Measurements from ENCODE around the gene PANK1. TPM values are rescaled to one million over a fixed set of nuclear protein-coding genes. Genes with fewer than 3 reads are reported as not detected.
"Not testable (repeated sequence)": the region's sequence is repeated elsewhere in the genome, so short reads cannot be mapped to it uniquely, and the experiment has no call there.

The PANK1 gene
- total RNA-seq, 1 donor from 2014 or later = 7.8 TPM

DNA sequence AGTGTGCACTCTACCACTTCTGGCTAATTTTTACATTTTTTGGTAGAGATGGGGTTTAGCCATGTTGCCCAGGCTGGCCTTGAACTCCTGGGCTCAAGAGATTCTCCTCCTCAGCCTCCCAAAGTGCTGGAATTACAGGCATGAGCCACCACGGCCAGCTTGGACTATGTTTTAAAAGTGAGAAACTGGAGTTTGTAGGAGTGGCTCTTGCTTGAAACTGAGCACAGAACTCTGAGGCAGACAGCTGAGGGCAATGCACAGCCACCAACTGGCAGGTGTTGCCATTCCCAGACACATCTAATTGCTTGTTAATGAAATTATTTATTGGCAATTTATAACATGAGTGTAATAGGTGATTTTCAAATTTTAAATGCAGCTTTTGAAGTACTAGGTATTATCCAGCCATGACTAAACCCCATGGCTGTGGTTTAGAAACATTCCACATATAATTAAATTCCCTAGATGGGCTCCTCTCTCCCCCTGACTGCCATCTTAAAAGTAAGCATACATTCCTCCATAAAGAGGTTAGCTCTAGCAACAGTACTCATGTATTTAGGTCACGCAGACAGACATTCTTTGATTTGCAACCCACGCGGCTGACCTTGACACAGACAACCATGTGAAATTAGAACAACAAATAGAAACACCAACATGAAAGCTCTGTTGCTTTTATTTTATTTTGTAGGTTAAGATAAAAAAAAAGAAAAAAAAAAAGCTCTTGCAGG lies 19.8 kb downstream of the PANK1 start:
- no peak overlapping the region for H3K4me3 ChIP-seq (ENCODE audit: low read depth, low read length)
- DNase-seq (ENCODE audit: low read depth) = no peak
- TF ChIP-seq CTCF (conservative IDR thresholded peaks at IDR 0.05; ENCODE audit: low read depth, low read length) = no peak

DNA sequence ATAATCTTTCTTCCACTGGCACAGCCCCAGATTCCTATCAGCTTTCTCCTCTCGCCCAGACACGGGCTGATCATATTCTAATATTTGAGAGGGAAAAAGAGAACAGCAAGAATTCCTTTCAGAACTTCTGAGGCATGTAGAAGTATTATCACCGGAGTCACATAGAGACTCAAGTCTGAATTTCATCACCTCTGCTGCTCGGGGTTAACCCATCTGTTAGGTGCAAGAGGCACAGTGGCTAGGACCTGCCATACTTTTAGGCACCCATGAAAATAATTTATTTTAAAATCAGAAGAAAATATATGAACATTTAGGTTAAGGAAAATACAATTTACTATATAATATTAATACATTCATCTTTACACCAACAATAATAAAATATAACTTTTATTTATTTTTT lies 21.0 kb downstream of the PANK1 start:
- H3K4me3 ChIP-seq (ENCODE audit: low read depth, low read length) = no peak overlapping the region
- no peak for DNase-seq (ENCODE audit: low read depth)
- no peak for TF ChIP-seq CTCF (conservative IDR thresholded peaks at IDR 0.05; ENCODE audit: low read depth, low read length)

GRCh38 chr10:89622151-89622550 lies 22.9 kb downstream of the PANK1 start:
- H3K4me3 ChIP-seq (ENCODE audit: low read depth, low read length) = no peak overlapping the region
- no peak for DNase-seq (ENCODE audit: low read depth)
- TF ChIP-seq CTCF (conservative IDR thresholded peaks at IDR 0.05; ENCODE audit: low read depth, low read length) = no peak

- DNase-seq (ENCODE audit: low read depth) = no peak
- H3K4me3 ChIP-seq (ENCODE audit: low read depth, low read length) = no peak overlapping the region
- no peak for TF ChIP-seq CTCF (conservative IDR thresholded peaks at IDR 0.05; ENCODE audit: low read depth, low read length)
Observed at GRCh38 chr10:89621438-89621837, 23.6 kb downstream of the PANK1 start.

GRCh38 chr10:89620296-89620695 lies 24.7 kb downstream of the PANK1 start:
- DNase-seq (ENCODE audit: low read depth); H3K4me3 ChIP-seq (ENCODE audit: low read depth, low read length): not testable (repeated sequence)

DNA sequence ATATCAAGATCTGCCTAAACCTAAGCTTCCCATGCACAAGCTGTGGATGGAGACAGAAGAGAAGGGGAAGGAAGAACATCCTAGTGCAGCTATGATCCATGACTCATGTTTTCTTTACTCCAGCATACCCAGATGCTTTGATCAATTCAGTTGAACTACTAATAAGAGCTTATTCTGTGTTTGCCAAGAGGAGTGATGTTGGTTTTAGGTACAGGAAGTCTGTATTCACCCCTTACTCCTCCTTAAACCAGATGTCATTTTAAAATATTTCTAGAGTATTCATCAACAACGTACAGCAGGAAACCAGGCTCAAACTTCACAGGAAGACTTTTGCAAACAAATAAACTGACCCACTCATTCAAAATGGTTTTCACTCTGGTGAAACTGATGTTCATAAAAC lies 29.2 kb downstream of the PANK1 start:
- H3K4me3 ChIP-seq (ENCODE audit: low read depth, low read length) = no peak overlapping the region
- DNase-seq (ENCODE audit: low read depth) = no peak
- TF ChIP-seq CTCF (conservative IDR thresholded peaks at IDR 0.05; ENCODE audit: low read depth, low read length) = no peak

GRCh38 chr10:89615112-89615511 lies 29.9 kb downstream of the PANK1 start:
- no peak overlapping the region for H3K4me3 ChIP-seq (ENCODE audit: low read depth, low read length)
- TF ChIP-seq CTCF (conservative IDR thresholded peaks at IDR 0.05; ENCODE audit: low read depth, low read length) = no peak
- no peak for DNase-seq (ENCODE audit: low read depth)
